Measurements from ENCODE around the gene PRDM16.

Gene PRDM16

DNA sequence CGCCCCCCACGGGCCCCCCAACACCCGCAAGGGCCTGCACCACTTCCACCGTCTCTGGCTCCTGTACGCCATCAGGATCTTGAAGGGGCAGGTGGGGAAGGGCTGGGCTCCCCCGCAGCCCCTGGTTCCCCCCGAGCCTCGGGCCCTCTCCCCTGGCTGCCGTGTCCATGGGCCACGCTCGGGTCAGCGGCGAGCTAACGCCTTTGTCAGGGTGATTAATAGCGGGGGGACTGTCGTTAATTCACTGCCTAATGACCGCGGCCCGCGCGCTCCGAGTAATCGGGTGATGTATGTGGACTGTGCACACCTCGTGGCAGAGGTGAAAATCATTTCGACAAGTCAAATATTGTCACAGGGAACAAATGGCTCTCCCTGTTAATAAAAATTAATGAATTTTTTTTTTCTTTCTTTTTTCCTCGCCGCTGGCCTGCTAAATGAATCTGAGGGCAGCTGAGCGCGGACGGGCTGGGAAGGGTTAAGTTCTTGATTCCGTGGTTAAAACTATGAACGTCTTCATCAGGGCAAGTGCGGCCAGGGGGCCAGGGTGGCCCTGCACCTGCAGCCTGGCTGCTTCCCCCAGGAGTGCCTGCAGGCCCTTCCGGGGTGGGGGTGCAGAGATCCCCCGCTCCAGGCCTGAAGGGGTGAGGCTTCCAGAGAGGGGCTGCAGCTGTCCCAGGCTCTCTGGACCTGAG lies 100.8 kb downstream of the PRDM16 start:
- Histone ChIP-seq H3K9ac (ENCODE audit: low read length) (no peak overlapping the region), H3K36me3 (ENCODE audit: control insufficient read depth, insufficient read depth, low read length) (no peaks in the 10 kb centered on the region), H3K4me1 (ENCODE audit: control insufficient read depth, insufficient read depth, low read length) (peaks cover 14% of the 10 kb centered on the region), H3K4me3 (ENCODE audit: low read length) (no peak overlapping the region), H3K27ac (ENCODE audit: low read depth, low read length) (peak overlapping the region; percentile 83), H3K27me3 (ENCODE audit: control insufficient read depth, insufficient read depth, low read length) (no peaks in the 10 kb centered on the region)

DNA sequence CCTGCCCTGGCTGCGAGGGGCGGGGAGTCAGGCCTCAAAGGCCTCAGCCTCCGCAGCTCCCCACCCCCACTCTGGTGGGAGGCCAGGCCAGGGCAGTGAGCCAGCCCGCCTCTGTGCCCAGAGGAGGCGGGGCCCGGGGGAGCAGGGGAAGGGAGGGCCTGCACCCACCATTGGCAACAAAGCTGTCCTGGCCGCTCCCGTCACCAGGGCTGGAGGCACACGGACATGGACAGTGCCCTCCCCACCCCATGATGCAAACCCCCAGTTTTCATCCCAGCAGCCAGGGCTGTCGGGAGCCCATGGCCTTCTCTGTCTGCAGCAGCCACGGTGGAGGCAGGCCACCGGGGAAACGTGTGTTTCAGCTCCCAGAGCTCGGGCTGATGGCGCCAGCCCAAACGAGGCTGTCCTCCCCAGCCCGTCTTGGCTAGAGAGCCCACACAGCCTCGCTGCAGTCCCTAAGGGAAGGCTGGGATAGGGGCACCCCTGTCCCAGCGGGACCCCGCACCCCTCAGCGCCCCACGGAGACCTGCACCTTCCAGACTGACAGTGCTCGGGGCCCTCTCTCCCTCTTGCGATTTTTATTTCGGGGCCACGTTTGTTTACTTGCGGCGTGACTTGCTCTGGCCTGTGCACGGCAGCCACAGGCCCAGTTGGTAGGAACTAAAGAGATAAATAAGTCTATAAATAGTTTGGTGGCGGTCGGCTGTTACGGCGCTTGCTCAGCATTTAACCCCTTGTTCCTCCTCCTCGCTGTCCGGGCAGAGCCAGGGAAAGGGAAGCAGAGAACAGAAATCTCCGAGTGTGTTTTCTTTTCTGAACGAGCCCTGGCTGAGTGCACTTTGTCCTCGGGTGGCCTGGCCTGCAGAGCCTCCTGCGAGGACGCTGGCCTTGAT lies 101.8 kb downstream of the PRDM16 start:
- Histone ChIP-seq H3K9ac (ENCODE audit: low read length) (no peak overlapping the region), H3K4me1 (ENCODE audit: control insufficient read depth, insufficient read depth, low read length) (peaks cover 14% of the 10 kb centered on the region), H3K4me3 (ENCODE audit: low read length) (peak overlapping the region; percentile 61)

DNA sequence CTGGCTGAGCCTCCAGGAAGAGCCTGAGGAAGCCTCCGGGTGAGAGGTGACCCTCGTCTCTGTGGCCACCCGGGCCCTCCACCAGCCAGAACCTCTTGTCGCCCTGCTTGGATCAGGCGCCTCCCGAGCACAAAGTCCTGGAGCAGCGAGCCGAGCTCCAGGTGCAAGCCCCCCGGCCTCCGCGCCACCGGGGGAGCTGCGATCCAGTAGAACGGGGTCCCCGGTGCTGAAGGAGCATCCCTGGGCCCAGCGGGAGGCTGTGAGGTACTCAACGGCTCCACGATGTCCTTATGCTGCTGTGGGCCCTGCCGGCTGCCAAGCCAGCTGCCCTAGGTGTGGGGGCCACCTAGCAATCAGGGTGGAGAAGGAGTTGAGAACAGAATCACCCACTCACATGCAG lies 102.8 kb downstream of the PRDM16 start:
- no peaks in the 10 kb centered on the region for H3K27me3 ChIP-seq (ENCODE audit: control insufficient read depth, insufficient read depth, low read length)
- no peaks in the 10 kb centered on the region for H3K36me3 ChIP-seq (ENCODE audit: control insufficient read depth, insufficient read depth, low read length)
- peak overlapping the region; percentile 61 for H3K4me3 ChIP-seq (ENCODE audit: low read length)
- no peak overlapping the region for H3K27ac ChIP-seq (ENCODE audit: low read depth, low read length)
- H3K9ac ChIP-seq (ENCODE audit: low read length), result no peak overlapping the region
- peaks cover 14% of the 10 kb centered on the region for H3K4me1 ChIP-seq (ENCODE audit: control insufficient read depth, insufficient read depth, low read length)

More for the DNA sequence above, 101.8 kb downstream of the PRDM16 start:
- Histone ChIP-seq H3K36me3 (ENCODE audit: control insufficient read depth, insufficient read depth, low read length) (no peaks in the 10 kb centered on the region), H3K27me3 (ENCODE audit: control insufficient read depth, insufficient read depth, low read length) (no peaks in the 10 kb centered on the region), H3K27ac (ENCODE audit: low read depth, low read length) (peak overlapping the region; percentile 83)

DNA sequence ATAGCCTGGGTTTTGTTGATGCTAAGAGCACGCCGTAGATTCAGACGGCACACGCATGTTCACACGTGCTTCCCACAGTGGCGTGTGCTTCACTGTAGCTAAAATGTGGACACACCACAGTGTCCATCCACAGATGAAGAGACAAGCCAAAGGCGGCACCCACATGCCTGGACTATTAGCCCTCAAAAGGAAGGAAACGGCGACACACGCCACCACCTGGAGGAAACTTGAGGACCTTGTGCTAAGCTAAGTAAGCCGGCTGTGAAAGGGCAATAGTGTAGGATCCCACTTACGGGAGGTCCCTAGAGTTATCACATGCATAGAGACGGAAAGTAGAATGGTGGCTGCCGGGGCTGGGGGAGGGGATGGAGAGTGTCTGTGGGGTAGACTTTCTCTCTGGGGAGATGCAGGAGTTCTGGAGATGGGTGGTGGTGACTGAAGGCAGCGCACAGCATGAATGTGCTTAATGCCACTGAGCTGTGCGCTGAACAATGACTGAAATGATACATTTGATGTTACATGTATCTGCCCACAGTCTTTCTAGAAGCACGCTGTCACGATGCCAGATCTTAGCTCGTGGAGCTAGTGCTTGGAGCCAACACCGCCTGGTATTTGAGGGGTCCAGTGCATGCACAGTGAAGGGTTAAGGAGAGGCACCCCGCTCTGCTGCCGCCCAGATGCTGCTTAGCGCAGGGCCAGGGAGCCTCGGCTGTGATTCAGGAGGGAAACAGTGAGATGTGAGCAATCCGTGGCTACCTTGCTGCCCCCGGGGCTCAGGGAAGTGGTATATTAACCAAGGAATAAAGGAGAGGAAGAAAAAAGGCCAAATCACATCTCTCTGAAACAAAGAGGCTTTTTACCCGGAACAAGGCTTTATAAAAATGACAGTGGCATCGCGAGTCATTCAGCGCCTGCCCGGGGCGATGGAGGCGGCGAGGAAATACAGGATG lies 103.7 kb downstream of the PRDM16 start:
- Histone ChIP-seq H3K9ac (ENCODE audit: low read length) (no peak overlapping the region), H3K27ac (ENCODE audit: low read depth, low read length) (no peak overlapping the region), H3K36me3 (ENCODE audit: control insufficient read depth, insufficient read depth, low read length) (no peaks in the 10 kb centered on the region), H3K27me3 (ENCODE audit: control insufficient read depth, insufficient read depth, low read length) (no peaks in the 10 kb centered on the region), H3K4me1 (ENCODE audit: control insufficient read depth, insufficient read depth, low read length) (peaks cover 14% of the 10 kb centered on the region), H3K4me3 (ENCODE audit: low read length) (no peak overlapping the region)

DNA sequence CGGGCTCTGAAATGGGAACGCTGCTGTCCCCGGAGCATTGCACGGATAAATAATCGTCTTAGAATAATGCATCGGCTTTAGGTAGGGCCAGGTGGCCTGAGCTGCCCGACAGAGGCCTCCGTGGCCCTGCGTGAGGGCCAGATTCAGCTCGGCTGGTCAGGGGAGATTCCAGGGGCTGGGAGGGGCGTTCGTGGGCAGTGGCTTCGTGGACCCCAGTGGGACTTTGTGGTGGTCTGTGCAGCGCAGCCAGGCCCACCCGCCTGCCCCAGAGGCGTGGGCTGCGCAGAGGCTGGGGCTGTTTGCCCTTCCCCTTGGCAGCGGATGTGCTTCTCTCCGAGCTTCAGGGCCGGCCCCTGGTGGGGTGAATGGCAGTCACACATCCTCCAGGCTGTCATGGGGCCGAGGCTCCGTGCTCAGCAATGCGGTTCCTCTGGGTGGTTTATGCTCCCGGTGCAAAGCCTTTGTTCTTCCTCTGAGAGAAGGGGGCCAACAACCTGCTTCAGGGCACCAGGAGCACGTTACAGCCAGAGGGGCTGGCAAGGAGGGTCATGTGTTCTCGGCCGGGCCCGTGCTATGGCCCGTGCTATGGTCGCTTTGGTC lies 104.5 kb downstream of the PRDM16 start:
- H3K9ac ChIP-seq (ENCODE audit: low read length), result no peak overlapping the region
- H3K4me1 ChIP-seq (ENCODE audit: control insufficient read depth, insufficient read depth, low read length), result peaks cover 14% of the 10 kb centered on the region
- no peak overlapping the region for H3K27ac ChIP-seq (ENCODE audit: low read depth, low read length)

DNA sequence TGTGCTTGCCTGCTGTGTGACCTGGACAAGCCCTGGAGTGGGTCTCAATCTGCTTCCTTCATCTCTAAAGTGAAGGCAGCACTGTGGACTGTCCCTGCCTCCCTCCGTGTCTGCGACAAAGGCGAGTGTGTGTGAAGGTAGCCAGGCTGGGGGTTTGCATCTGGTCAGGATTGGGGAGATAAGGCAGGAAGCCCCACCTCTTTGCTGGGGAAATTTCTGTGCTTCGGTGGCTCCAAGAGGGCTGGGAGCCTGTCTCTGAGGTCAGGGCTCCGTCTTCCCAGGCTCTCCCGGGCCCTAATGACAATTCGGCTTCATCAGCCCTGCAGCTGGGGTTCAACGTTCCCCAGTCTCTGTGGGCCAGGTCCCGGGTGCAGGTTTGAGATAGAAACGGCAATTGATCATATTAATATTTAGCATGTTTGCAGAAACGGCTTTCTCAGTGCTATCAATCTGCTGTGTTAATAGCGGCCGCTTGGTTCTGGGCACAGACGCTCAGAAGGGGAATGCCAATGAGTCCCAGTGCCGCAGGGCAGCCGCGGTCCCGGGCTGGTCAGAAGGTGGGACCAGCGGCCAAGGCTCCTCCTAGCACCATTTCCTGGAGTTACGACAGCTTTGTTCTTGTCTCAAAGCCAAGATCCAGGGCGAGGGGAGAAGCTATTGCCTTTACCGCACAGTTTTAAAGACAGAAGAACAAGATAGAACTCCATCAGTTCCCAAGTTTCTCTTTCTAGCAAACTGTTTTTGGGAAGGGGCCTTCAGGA lies 105.7 kb downstream of the PRDM16 start:
- no peak overlapping the region for H3K9ac ChIP-seq (ENCODE audit: low read length)
- H3K27me3 ChIP-seq (ENCODE audit: control insufficient read depth, insufficient read depth, low read length), result no peaks in the 10 kb centered on the region
- no peaks in the 10 kb centered on the region for H3K36me3 ChIP-seq (ENCODE audit: control insufficient read depth, insufficient read depth, low read length)
- no peak overlapping the region for H3K4me3 ChIP-seq (ENCODE audit: low read length)
- peaks cover 14% of the 10 kb centered on the region for H3K4me1 ChIP-seq (ENCODE audit: control insufficient read depth, insufficient read depth, low read length)
- no peak overlapping the region for H3K27ac ChIP-seq (ENCODE audit: low read depth, low read length)

More for the DNA sequence above, 104.5 kb downstream of the PRDM16 start:
- no peaks in the 10 kb centered on the region for H3K27me3 ChIP-seq (ENCODE audit: control insufficient read depth, insufficient read depth, low read length)
- H3K36me3 ChIP-seq (ENCODE audit: control insufficient read depth, insufficient read depth, low read length), result no peaks in the 10 kb centered on the region
- H3K4me3 ChIP-seq (ENCODE audit: low read length), result no peak overlapping the region

DNA sequence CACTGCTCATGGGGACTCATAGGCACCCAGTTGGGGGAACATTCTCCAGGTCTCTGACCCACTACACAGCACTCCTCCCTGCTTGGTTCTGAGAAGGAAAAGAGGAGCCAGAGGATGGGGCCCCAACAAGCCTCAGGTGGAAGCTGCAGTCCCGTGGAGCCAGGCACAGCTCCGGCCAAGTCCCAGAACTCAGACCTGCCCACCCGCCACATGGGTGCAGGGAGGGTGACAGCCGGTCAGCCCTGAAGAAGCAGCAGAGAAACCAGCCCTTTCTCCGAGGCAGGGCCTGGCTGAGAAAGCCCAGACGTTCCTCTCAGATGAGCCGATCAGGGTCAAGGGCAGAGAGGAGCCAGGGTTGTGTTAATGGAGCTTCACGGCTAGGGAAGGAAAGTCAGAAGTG lies 106.5 kb downstream of the PRDM16 start:
- Histone ChIP-seq H3K4me3 (ENCODE audit: low read length) (no peak overlapping the region), H3K4me1 (ENCODE audit: control insufficient read depth, insufficient read depth, low read length) (peaks cover 9% of the 10 kb centered on the region), H3K9ac (ENCODE audit: low read length) (no peak overlapping the region), H3K27ac (ENCODE audit: low read depth, low read length) (no peak overlapping the region), H3K27me3 (ENCODE audit: control insufficient read depth, insufficient read depth, low read length) (no peaks in the 10 kb centered on the region), H3K36me3 (ENCODE audit: control insufficient read depth, insufficient read depth, low read length) (no peaks in the 10 kb centered on the region)

DNA sequence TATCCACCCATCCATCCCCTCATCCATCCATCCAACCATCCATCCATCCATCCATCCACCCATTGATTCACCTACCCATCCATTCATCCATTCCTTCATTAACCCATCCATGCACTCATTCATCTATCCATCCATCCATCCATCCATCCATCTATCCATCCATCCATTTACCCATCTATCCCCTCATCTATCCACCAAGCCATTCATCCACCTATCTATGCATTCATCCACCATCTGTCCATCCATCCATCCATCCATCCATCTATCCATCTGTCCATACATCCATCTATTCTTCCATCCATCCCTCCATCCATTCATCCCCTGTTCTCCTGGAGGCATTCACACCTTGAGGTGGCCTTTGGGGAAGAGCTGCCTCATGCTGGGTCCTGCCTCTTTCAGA lies 107.0 kb downstream of the PRDM16 start:
- H3K27me3 ChIP-seq (ENCODE audit: control insufficient read depth, insufficient read depth, low read length), result no peaks in the 10 kb centered on the region
- no peak overlapping the region for H3K27ac ChIP-seq (ENCODE audit: low read depth, low read length)
- no peak overlapping the region for H3K4me3 ChIP-seq (ENCODE audit: low read length)
- no peak overlapping the region for H3K9ac ChIP-seq (ENCODE audit: low read length)
- no peaks in the 10 kb centered on the region for H3K36me3 ChIP-seq (ENCODE audit: control insufficient read depth, insufficient read depth, low read length)
- H3K4me1 ChIP-seq (ENCODE audit: control insufficient read depth, insufficient read depth, low read length), result peaks cover 9% of the 10 kb centered on the region

DNA sequence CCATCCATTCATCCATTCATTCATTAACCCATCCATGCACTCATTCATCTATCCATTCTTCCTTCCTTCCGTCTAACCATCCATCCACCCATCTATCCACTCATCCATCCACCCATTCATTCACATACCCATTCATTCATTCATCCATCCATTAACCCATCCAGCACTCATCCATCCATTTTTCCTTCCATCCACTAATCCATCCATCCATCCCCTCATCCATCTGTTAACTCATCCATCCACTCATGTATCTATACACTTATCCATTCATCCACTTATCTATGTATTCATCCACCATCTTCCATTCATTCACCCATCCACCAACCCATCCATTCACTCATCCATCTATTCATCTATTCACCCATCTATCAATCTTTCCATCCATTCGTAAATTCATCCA lies 107.8 kb downstream of the PRDM16 start:
- H3K9ac ChIP-seq (ENCODE audit: low read length), result no peak overlapping the region
- no peak overlapping the region for H3K4me3 ChIP-seq (ENCODE audit: low read length)
- no peak overlapping the region for H3K27ac ChIP-seq (ENCODE audit: low read depth, low read length)
- no peaks in the 10 kb centered on the region for H3K36me3 ChIP-seq (ENCODE audit: control insufficient read depth, insufficient read depth, low read length)
- no peaks in the 10 kb centered on the region for H3K27me3 ChIP-seq (ENCODE audit: control insufficient read depth, insufficient read depth, low read length)
- H3K4me1 ChIP-seq (ENCODE audit: control insufficient read depth, insufficient read depth, low read length), result peaks cover 2% of the 10 kb centered on the region

DNA sequence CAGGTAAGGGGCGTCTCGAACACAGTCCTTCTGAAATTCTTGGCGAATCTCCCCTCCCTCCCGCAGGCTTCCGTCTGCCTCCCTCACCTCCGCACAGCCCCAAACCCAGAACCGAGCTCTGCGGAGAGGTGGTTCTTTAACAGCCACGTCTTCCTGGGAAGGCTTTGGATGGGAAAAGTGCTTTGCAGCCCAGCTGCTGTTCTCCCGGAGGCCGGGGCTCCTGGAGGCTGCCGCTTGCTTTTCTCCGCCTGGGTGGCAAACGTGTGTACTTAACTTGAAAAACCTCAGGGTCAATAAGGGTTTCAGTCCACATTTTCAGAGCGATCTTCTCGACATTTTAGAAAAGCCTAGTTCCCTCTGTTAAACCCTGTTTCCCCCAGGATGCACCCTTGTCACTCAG lies 109.3 kb downstream of the PRDM16 start:
- Histone ChIP-seq H3K9ac (ENCODE audit: low read length) (no peak overlapping the region), H3K27ac (ENCODE audit: low read depth, low read length) (no peak overlapping the region), H3K4me3 (ENCODE audit: low read length) (no peak overlapping the region), H3K36me3 (ENCODE audit: control insufficient read depth, insufficient read depth, low read length) (no peaks in the 10 kb centered on the region), H3K4me1 (ENCODE audit: control insufficient read depth, insufficient read depth, low read length) (no peaks in the 10 kb centered on the region), H3K27me3 (ENCODE audit: control insufficient read depth, insufficient read depth, low read length) (no peaks in the 10 kb centered on the region)

DNA sequence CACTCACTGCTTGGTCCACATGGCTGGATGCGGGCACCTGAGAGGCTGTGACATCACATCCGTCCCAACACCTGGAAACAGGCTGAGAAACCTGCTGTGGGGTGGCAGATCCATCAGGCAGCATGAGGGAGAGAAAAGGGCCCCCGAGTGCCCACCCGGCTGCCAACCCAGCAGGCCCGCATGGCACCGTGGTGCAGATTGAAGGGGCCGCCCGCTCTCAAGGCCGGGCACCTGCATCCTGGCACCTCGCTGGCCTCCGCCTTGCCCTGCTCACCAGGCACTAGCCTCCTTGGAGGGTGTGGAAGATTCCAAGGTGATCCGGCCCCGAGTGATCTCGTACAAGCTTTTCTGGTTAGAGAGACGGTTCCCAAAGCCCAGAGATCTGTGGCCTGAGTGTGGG lies 110.5 kb downstream of the PRDM16 start:
- H3K27me3 ChIP-seq (ENCODE audit: control insufficient read depth, insufficient read depth, low read length), result no peaks in the 10 kb centered on the region
- H3K4me3 ChIP-seq (ENCODE audit: low read length), result no peak overlapping the region
- H3K4me1 ChIP-seq (ENCODE audit: control insufficient read depth, insufficient read depth, low read length), result no peaks in the 10 kb centered on the region
- H3K27ac ChIP-seq (ENCODE audit: low read depth, low read length), result no peak overlapping the region
- H3K36me3 ChIP-seq (ENCODE audit: control insufficient read depth, insufficient read depth, low read length), result no peaks in the 10 kb centered on the region
- H3K9ac ChIP-seq (ENCODE audit: low read length), result no peak overlapping the region

Measured in rectal smooth muscle tissue (tissue), 1 donor.